HepG2 (cell line): Measurements from ENCODE around the gene SART1. TPM values are rescaled to one million over a fixed set of nuclear protein-coding genes. Genes with fewer than 3 reads are reported as not detected.
A peak's percentile ranks its signal among the peaks of the same experiment; 100 is the strongest.

Source experiments
- AKAP8 ChIP-seq: sonication (generic); formaldehyde crosslinking; IDR thresholded peaks from 2 replicates; pipeline ENCODE4 v1.5.1; 2020; ENCODE audit warnings: mild to moderate bottlenecking, missing genetic modification reagents
- ATM ChIP-seq: fragments of 450-650 bp; IDR thresholded peaks from 2 replicates; pipeline ENCODE4 v1.7.1; 2017; ENCODE audit warnings: mild to moderate bottlenecking, borderline replicate concordance
- ELF4 ChIP-seq: sonication (generic); formaldehyde crosslinking; IDR thresholded peaks from 2 replicates; pipeline ENCODE4 v1.5.0; 2020; ENCODE audit warnings: missing genetic modification reagents, mild to moderate bottlenecking, moderate library complexity, borderline replicate concordance
- HOXD1 ChIP-seq: sonication (generic); formaldehyde crosslinking; IDR thresholded peaks from 2 replicates; pipeline ENCODE4 v1.5.0; 2020; ENCODE audit warnings: missing genetic modification reagents
- KDM2A ChIP-seq: sonication (generic); formaldehyde crosslinking; IDR thresholded peaks from 2 replicates; pipeline ENCODE4 v1.4.0; 2020; ENCODE audit warnings: low read depth, missing genetic modification reagents, borderline replicate concordance
- KLF16 ChIP-seq, 2 experiments: sonication (generic) in 1 of 2; formaldehyde crosslinking in 1 of 2; IDR thresholded peaks; 2 replicates each; pipeline versions ENCODE4 v1.6.1 to v1.8.0; 2016 to 2023; ENCODE audit warnings: missing genetic modification reagents in 2 of 2, missing compliant biosample characterization in 1 of 2
- MIXL1 ChIP-seq: IDR thresholded peaks from 2 replicates; pipeline ENCODE4 v1.6.1; 2016
- RFX1 ChIP-seq: fragments of 450-650 bp; IDR thresholded peaks from 2 replicates; pipeline ENCODE4 v1.6.1; 2017
- RNF2 ChIP-seq: fragments of 450-650 bp; conservative IDR thresholded peaks from 2 replicates; pipeline ENCODE4 v1.6.1; 2016; ENCODE audit warnings: low read depth
- SMAD3 ChIP-seq: sonication (generic); formaldehyde crosslinking; IDR thresholded peaks from 2 replicates; pipeline ENCODE4 v1.4.0; 2020; ENCODE audit warnings: missing genetic modification reagents
- SPEN ChIP-seq: sonication (generic); formaldehyde crosslinking; IDR thresholded peaks from 2 replicates; pipeline ENCODE4 v1.5.1; 2020; ENCODE audit warnings: low read depth, mild to moderate bottlenecking, missing genetic modification reagents
- U2AF2 ChIP-seq: fragments of 200-400 bp; formaldehyde crosslinking; IDR thresholded peaks from 2 replicates; pipeline ENCODE4 v1.6.1; 2017; ENCODE audit warnings: low read depth, mild to moderate bottlenecking, low read length
- YEATS4 ChIP-seq: sonication (generic); formaldehyde crosslinking; IDR thresholded peaks from 2 replicates; pipeline ENCODE4 v1.4.0; 2020; ENCODE audit warnings: missing genetic modification reagents, borderline replicate concordance
- ZBTB20 ChIP-seq: sonication (generic); formaldehyde crosslinking; IDR thresholded peaks from 2 replicates; pipeline ENCODE4 v1.8.1; 2023; ENCODE audit warnings: missing genetic modification reagents, low read depth, mild to moderate bottlenecking, borderline replicate concordance
- ZKSCAN5 ChIP-seq: sonication (generic); formaldehyde crosslinking; IDR thresholded peaks from 2 replicates; pipeline ENCODE4 v1.5.1; 2020; ENCODE audit warnings: mild to moderate bottlenecking, missing genetic modification reagents
- ZNF326 ChIP-seq: sonication (generic); formaldehyde crosslinking; IDR thresholded peaks from 2 replicates; pipeline ENCODE4 v1.4.0; 2020; ENCODE audit warnings: missing genetic modification reagents, borderline replicate concordance
- ZNF44 ChIP-seq: sonication (generic); formaldehyde crosslinking; IDR thresholded peaks from 2 replicates; pipeline ENCODE4 v1.5.1; 2020; ENCODE audit warnings: mild to moderate bottlenecking, missing genetic modification reagents
- ZNF570 ChIP-seq: sonication (generic); formaldehyde crosslinking; IDR thresholded peaks from 2 replicates; pipeline ENCODE4 v1.4.0; 2020; ENCODE audit warnings: mild to moderate bottlenecking, missing genetic modification reagents, borderline replicate concordance
- ZNF672 ChIP-seq: sonication (generic); formaldehyde crosslinking; IDR thresholded peaks from 2 replicates; pipeline ENCODE4 v1.8.1; 2022; ENCODE audit warnings: missing genetic modification reagents
- ZNF709 ChIP-seq: sonication (generic); formaldehyde crosslinking; IDR thresholded peaks from 2 replicates; pipeline ENCODE4 v1.5.0; 2020; ENCODE audit warnings: mild to moderate bottlenecking, missing genetic modification reagents
- polyA plus RNA-seq, 8 experiments: library from polyadenylated mRNA; depleted of rRNA in 3 of 8; stranded (reverse) in 7 of 8; unstranded in 1 of 8; fragments of >200 nt; fragmentation: Illumina TruSeq in 4 of 8; extraction: Trizol in 4 of 8; gene quantifications; 2 replicates each; pipeline versions ENCODE4 v1.2.1 to v1.2.3, GENCODE V29; 2011 to 2016; ENCODE audit warnings: low read depth in 4 of 8, missing spikeins in 1 of 8, mixed read lengths in 1 of 8; ENCODE audit not compliant: insufficient read depth in 1 of 8
- total RNA-seq, 5 experiments: library from RNA; depleted of rRNA; stranded (reverse); fragments of >200 nt; fragmentation: Illumina TruSeq; extraction: Trizol; gene quantifications; 2 replicates each; pipeline ENCODE4 v1.2.3, GENCODE V29; 2016; ENCODE audit warnings: low read depth in 1 of 5
- TF ChIP-seq, protein P1 (sequence below): IDR thresholded peaks from 2 replicates; pipeline ENCODE4 v1.6.1; 2012; ENCODE audit warnings: low read length, improper control_type of control experiment
- TF ChIP-seq, protein P2 (sequence below): sonication (generic); formaldehyde crosslinking; IDR thresholded peaks from 2 replicates; pipeline ENCODE4 v1.8.0; 2022; ENCODE audit warnings: missing genetic modification reagents, mild to moderate bottlenecking, borderline replicate concordance
- TF ChIP-seq, protein P3 (sequence below): sonication (generic); formaldehyde crosslinking; IDR thresholded peaks from 2 replicates; pipeline ENCODE4 v1.4.0; 2020; ENCODE audit warnings: mild to moderate bottlenecking, missing genetic modification reagents
- TF ChIP-seq, protein P4 (sequence below): IDR thresholded peaks from 2 replicates; pipeline ENCODE4 v1.6.1; 2016; ENCODE audit warnings: missing compliant biosample characterization, missing genetic modification reagents, borderline replicate concordance

The SART1 gene
- total and polyA plus RNA-seq, 2 of the 13 experiments (the other 11 are each of a cell fraction or from before 2014, with no cell fraction given) = 11.3 to 22.5 TPM

DNA sequence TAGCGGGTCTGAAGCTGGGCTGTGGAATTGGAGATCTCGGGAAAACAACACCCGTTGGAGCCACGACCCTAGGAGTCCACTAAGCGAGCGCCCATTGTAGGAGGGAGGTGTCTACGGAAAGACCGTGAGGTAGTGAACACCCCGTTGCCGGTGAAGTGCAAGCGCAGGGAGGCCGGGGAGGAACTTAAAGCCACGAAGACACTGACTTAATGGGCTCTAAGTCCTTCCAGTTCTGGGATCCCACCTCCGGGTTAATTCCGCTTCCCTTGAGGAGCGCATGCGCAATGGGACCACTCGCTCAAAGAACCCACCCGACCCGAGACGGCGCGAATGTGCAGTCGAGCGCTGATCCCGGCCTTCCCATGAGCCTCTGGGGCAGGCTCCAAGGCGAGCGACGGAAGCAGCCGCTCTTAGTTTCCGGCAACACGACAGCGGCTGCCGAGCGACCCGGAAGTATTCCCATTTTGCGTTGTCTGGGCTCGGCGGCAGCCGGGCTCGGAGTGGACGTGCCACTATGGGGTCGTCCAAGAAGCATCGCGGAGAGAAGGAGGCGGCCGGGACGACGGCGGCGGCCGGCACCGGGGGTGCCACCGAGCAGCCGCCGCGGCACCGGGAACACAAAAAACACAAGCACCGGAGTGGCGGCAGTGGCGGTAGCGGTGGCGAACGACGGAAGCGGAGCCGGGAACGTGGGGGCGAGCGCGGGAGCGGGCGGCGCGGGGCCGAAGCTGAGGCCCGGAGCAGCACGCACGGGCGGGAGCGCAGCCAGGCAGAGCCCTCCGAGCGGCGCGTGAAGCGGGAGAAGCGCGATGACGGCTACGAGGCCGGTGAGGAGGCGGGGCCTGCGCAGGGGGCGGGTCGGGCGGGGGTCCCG lies at the start of gene SART1 (continued):
- TF ChIP-seq HOXD1 (CRISPR knock-in tag) (0 out of 2 replicates have a peak, but pooled peaks have one; percentile 63), YEATS4 (CRISPR knock-in tag) (peak; percentile 88), ZKSCAN5 (no peak), SMAD3 (CRISPR knock-in tag) (peak; percentile 75; the same call in 1 of the 2 replicates), MIXL1 (CRISPR knock-in tag) (0 out of 2 replicates have a peak, but pooled peaks have one; percentile 49), RFX1 (no peak), AKAP8 (CRISPR knock-in tag) (no peak), ZNF326 (CRISPR knock-in tag) (no peak), KLF16 (CRISPR knock-in tag; IDR thresholded peaks at IDR 0.05) (peak in 1 of 2 experiments; percentile 90; a peak in 2 of 4 replicates), ATM (no peak), ELF4 (CRISPR knock-in tag) (peak; percentile 89), KDM2A (CRISPR knock-in tag) (peak; percentile 97), ZNF672 (CRISPR knock-in tag) (no peak), U2AF2 (no peak), ZBTB20 (peak; percentile 41; the same call in 1 of the 2 replicates), RNF2 (0 out of 2 replicates have a peak, but pooled peaks have one; percentile 24), ZNF44 (CRISPR knock-in tag) (peak; percentile 93), SPEN (CRISPR knock-in tag) (peak; percentile 93), ZNF570 (no peak), ZNF709 (CRISPR knock-in tag) (0 out of 2 replicates have a peak, but pooled peaks have one; percentile 44)
- TF ChIP-seq, protein P1, sequence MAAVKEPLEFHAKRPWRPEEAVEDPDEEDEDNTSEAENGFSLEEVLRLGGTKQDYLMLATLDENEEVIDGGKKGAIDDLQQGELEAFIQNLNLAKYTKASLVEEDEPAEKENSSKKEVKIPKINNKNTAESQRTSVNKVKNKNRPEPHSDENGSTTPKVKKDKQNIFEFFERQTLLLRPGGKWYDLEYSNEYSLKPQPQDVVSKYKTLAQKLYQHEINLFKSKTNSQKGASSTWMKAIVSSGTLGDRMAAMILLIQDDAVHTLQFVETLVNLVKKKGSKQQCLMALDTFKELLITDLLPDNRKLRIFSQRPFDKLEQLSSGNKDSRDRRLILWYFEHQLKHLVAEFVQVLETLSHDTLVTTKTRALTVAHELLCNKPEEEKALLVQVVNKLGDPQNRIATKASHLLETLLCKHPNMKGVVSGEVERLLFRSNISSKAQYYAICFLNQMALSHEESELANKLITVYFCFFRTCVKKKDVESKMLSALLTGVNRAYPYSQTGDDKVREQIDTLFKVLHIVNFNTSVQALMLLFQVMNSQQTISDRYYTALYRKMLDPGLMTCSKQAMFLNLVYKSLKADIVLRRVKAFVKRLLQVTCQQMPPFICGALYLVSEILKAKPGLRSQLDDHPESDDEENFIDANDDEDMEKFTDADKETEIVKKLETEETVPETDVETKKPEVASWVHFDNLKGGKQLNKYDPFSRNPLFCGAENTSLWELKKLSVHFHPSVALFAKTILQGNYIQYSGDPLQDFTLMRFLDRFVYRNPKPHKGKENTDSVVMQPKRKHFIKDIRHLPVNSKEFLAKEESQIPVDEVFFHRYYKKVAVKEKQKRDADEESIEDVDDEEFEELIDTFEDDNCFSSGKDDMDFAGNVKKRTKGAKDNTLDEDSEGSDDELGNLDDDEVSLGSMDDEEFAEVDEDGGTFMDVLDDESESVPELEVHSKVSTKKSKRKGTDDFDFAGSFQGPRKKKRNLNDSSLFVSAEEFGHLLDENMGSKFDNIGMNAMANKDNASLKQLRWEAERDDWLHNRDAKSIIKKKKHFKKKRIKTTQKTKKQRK = no peak
- TF ChIP-seq, protein P2, sequence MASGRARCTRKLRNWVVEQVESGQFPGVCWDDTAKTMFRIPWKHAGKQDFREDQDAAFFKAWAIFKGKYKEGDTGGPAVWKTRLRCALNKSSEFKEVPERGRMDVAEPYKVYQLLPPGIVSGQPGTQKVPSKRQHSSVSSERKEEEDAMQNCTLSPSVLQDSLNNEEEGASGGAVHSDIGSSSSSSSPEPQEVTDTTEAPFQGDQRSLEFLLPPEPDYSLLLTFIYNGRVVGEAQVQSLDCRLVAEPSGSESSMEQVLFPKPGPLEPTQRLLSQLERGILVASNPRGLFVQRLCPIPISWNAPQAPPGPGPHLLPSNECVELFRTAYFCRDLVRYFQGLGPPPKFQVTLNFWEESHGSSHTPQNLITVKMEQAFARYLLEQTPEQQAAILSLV = 0 out of 2 replicates have a peak, but pooled peaks have one; percentile 57
- TF ChIP-seq, protein P3, sequence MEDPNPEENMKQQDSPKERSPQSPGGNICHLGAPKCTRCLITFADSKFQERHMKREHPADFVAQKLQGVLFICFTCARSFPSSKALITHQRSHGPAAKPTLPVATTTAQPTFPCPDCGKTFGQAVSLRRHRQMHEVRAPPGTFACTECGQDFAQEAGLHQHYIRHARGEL = no peak; the same call in 1 of the 2 replicates
- TF ChIP-seq, protein P4, sequence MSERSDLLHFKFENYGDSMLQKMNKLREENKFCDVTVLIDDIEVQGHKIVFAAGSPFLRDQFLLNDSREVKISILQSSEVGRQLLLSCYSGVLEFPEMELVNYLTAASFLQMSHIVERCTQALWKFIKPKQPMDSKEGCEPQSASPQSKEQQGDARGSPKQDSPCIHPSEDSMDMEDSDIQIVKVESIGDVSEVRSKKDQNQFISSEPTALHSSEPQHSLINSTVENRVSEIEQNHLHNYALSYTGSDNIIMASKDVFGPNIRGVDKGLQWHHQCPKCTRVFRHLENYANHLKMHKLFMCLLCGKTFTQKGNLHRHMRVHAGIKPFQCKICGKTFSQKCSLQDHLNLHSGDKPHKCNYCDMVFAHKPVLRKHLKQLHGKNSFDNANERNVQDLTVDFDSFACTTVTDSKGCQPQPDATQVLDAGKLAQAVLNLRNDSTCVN (CRISPR knock-in tag) = no peak
